ENCODE data around the gene GEMIN2.
"Not testable (repeated sequence)": the region's sequence is repeated elsewhere in the genome, so short reads cannot be mapped to it uniquely, and the experiment has no call there.

The GEMIN2 gene

GRCh38 chr14:39114073-39114838 lies at the start of gene GEMIN2:
TSS of gene GEMIN2 (plus strand) at chr14:39114323. CDS start at chr14:39114339, 16 bp downstream.
- peak; percentile 95 for DNase-seq
- peak; percentile 97 for ATAC-seq

- ATAC-seq: not testable (repeated sequence)
These were observed 44.8 kb upstream of the GEMIN2 start for GRCh38 chr14:39069169-39069805.

GRCh38 chr14:39069923-39070322 lies 44.2 kb upstream of the GEMIN2 start:
- ATAC-seq: no peak
- no peak for DNase-seq

More at GRCh38 chr14:39069169-39069805, 44.8 kb upstream of the GEMIN2 start:
- not testable (repeated sequence) for DNase-seq

- ATAC-seq: no peak
- no peak for DNase-seq
These were observed 43.0 kb upstream of the GEMIN2 start for GRCh38 chr14:39071096-39071495.

GRCh38 chr14:39080886-39081285 lies 33.2 kb upstream of the GEMIN2 start:
- DNase-seq (no peak), ATAC-seq (no peak)

- ATAC-seq: no peak
- no peak for DNase-seq
These were observed 31.0 kb upstream of the GEMIN2 start for GRCh38 chr14:39083127-39083526.

DNA sequence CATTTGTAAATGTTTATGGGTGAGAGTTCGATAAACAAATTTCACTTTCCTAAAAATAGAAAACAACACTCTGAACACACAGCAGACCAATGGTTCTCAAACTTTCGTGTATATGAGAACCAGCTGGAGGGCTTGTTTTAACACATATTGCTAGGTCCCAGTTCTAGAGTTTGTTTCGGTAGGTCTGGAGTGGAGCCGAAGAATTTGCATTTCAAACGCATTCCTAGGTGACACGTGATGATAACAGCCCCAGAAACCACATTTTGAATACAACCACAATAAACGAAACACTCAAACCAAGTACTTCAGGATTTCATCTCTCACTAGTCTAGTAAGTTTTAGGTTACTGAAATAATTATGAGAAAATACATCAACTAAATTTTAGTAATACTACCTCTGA lies 28.2 kb upstream of the GEMIN2 start:
- DNase-seq (no peak), ATAC-seq (no peak)

- DNase-seq: no peak
- ATAC-seq: no peak
These were observed 26.6 kb upstream of the GEMIN2 start for GRCh38 chr14:39087493-39087892.

- DNase-seq (no peak), ATAC-seq (no peak)
These were observed 23.5 kb upstream of the GEMIN2 start for GRCh38 chr14:39090548-39091111.

DNA sequence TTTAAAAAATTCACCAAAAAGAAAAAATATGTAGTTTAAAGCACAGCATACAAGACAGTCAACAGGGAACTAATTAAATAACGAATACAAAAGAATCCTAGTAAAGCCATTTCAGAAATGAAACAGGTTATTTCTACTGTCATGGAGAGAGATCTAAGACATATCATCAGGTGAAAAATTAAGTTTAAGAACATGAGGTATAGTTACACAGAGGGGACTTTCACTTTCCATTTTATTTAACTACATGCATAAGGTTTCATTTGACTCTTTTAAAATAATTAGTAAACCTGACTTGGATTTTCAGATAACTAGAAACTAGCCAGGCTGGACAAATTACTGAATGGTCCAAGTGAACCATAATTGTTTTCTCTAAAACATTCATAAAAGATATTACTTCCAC lies 22.4 kb upstream of the GEMIN2 start:
- no peak for DNase-seq
- ATAC-seq: no peak

GRCh38 chr14:39094515-39094914 lies 19.6 kb upstream of the GEMIN2 start:
- DNase-seq: no peak
- ATAC-seq: no peak

DNA sequence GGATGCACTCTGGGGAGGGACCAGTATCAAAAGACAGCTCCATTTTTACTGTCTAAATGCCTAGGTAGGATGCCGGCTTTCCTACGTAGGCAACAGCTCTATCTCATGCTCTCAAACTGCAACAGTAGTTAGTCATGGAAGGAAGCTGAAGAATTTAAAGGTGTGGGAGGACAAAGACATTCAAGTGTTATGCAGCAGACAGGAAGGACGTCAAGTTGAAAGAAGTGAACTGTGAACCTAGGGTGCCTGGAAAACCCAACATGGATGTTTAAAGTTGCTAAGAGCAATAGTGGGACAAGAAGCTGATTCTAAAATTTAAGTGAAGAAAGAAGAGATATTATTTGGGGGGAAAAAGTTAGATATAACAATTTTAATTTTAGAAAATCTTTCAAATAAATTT lies 17.0 kb upstream of the GEMIN2 start:
- peak; percentile 98 for ATAC-seq

GRCh38 chr14:39099215-39099614 lies 14.9 kb upstream of the GEMIN2 start:
- DNase-seq, ATAC-seq: not testable (repeated sequence)

More for the DNA sequence above, 17.0 kb upstream of the GEMIN2 start:
- no peak for DNase-seq

GRCh38 chr14:39099748-39100147 lies 14.4 kb upstream of the GEMIN2 start:
- no peak for DNase-seq
- no peak for ATAC-seq

DNA sequence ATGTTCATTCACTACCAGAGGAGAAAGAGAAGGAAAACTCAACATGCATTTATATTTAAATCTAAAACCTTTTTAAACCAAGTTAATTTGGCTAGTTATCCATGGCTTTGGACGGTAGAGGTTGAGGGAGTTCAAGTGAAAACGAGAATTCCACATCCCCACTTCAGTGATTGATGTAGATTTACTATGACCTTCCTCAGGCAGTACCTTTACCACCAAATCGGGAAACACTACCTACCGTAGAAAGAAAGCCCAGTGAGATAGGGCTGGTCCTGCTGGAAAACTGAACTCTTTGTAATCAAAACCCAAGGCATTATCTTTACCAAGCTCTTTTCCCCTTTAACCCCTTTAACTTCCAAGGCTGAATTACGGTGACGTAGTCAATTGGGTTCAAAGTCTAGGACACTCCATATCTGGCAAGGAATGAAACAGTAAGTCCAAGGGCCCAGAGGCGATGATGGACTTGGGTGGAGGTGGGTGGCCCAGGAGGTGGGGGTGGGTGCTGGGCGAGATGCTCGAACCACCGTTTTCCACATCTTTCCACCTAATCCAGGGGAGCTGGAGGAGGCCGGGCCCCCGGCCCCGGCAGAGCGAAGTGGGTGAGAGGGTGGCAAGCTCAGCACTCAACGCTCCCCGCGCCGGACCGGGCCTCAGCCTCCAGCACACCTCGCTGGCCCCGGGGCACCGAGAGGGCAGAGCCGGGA lies 11.7 kb upstream of the GEMIN2 start:
- ATAC-seq: no peak

DNA sequence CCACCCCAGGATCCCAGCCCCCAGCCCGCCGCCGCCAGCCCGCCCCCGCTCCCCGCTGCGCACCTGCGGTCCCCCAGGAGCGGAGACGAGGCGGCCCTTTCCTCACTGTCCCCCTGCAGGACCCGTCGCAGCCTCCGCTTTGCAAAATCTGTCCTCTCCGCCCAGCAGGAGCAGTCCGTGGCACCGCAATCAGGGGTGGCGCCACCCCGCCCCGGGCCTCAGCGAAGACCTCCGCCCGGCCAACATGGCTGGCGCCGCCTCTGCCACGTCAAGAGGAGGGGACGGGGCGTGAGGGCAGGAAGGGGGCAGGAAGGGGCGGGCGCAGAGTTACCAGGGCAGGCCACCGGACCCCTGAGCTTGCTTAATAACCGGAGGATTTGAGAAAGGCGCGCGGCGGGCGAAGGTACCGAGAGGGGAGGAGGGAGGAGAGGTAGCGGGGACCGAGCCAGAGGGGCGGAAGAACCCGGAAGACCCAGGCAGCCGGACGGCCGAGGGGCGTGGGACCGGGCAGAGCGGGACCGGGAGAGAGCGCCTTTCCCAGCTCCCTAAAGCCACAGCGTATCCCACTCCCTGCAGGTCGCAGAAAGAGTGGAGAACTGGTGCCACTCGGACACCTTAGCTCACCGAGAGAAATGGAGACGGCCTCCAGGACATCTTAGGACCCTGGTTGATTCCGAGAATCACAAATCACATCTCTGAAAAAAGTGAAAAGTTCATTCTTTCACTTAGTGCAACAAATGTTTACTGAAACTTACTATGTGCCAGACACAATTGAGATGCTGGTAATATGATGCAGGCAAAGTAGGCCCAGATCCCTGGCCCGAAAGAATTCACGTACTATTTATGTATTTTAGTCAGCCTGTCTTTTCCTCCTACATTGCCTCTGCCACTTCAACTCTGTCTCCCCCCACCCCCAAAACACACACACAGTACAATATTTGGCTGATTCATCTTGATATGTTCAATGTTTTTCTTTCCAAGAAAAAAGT lies 10.9 kb upstream of the GEMIN2 start, which contains the start of gene SEC23A:
SEC23A (minus strand) TSS at position 267 of the 989 bp plus-strand sequence. CDS start 7,117 bp downstream, outside the sequence.
- DNase-seq (peak; percentile 89), ATAC-seq (peak; percentile 94)

More for the DNA sequence above, 11.7 kb upstream of the GEMIN2 start:
- no peak for DNase-seq

DNA sequence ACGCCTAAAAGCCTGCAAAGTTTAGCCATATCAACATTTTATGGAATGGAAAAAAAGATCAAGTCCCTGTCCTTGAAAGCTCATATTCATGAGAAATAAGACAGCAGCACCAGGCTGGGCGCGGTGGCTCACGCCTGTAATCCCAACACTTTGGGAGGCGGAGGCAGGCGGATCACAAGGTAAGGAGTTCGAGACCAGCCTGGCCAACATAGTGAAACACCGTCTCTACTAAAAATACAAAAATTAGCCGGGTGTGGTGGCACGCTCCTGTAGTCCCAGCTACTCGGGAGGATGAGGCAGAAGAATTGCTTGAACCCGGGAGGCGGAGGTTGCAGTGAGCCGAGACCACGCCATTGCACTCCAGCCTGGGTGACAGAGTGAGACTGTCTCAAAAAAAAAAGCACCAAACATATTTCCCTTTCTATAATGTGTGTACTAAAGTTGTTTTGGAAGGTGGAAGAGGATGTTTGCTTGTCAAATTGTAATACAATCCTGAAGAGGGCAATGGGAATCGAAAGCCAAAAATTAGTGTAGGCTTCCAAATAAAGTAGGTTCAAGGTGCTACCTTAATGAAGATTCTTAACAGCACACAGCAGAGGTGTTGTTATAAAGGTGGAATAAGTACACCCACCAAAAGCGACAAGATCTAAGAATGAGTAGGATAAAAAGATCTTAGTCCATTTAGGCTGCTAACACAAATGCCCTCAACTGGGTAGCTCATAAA lies 9.9 kb upstream of the GEMIN2 start:
- ATAC-seq: not testable (repeated sequence)

DNA sequence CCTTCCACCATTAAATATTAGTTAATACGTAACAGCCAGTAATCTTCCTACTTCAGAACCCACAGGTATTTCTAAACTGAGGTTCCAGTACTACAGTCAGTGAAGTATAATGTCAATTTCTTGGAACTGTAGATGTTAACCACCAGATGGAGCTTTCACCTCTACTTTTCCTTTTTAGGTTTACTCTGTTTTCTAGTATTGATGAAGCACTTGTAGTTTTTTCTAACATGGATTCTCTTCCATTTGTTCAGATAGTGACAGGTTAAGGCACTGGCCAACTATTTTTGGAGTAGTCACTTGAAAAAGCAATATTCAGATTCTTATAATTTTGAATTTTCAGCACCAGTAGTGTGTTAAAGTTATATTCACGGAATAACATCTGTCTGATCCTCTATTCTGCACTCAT lies 6.5 kb upstream of the GEMIN2 start:
- no peak for DNase-seq
- ATAC-seq: no peak

More for the DNA sequence above, 9.9 kb upstream of the GEMIN2 start:
- DNase-seq: not testable (repeated sequence)

GRCh38 chr14:39108791-39109190 lies 5.3 kb upstream of the GEMIN2 start:
- no peak for ATAC-seq

More at GRCh38 chr14:39108791-39109190, 5.3 kb upstream of the GEMIN2 start:
- no peak for DNase-seq

Measured in stimulated activated naive CD8-positive, alpha-beta T cell treated with anti-CD3 and anti-CD28 coated beads, Interleukin-15, Interleukin-2, amounts not matched to agents 100 U/mL and 50 U/mL, for 24 hours (primary cell).